GF-D8 (cell line): ENCODE results near the gene IL1RN.

Experiments
- DNase-seq: peaks from one replicate; lab custom pipeline; 2025; lab: John Stamatoyannopoulos, UW

IL1RN gene

GRCh38 chr2:113173542-113174375, 46.4 kb downstream of the IL1RN start, which contains the start of gene PSD4:
PSD4 (plus strand) TSS chr2:113173971; CDS start chr2:113182457, 8,486 bp downstream.
- DNase-seq, result peak; percentile 86

DNA sequence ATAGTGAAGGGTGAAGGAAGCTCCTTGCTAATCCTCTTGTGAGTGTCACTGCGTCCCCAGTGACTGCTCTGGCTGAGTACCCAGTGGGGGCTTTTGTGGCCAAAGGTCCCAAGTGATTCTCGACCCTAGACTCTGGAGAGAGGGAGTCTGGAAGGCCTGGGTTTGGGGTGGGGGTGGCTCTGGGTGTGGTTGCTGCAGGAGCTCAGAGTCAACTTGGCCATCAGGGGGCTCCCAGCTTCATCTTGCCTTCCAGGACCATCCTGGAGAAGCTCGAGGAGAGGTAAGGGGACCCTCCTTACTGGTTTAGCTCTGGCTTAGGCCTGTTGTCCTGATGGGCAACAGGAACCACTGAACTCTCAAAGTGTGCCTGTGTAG, 47.0 kb downstream of the IL1RN start:
- DNase-seq, result no peak

DNA sequence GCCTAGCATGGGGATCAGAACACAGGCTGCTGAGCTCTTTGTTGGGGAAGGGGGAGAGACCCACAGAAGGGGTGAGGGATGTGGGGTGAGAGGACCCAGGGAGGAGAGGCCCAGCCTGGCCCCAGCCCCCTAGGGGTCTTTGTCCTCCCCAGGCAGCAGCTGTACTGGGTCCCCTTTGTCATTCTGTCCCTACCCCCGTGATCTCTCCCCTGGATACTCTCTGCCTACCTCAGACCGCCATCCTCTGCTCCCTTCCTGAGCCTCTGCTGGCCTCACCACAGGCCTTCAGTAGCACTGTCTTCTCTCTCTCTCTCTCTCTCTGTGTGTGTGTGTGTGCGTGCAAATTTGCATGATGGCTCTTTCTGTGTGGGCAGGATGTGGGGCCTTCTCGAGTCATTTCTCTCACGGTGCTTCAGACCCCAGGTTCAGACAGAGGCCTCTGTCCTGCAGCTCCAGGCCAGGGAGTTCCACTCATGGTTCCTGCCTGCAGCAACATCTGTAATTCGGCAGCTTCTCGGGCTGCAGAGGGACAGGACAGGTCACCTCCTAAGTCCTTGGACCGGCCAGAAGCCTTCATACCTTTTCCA, 47.7 kb downstream of the IL1RN start:
- no peak for DNase-seq

- no peak for DNase-seq
Measured at GRCh38 chr2:113175736-113176695, 48.6 kb downstream of the IL1RN start.

GRCh38 chr2:113176696-113177355, 49.4 kb downstream of the IL1RN start:
- no peak for DNase-seq

DNA sequence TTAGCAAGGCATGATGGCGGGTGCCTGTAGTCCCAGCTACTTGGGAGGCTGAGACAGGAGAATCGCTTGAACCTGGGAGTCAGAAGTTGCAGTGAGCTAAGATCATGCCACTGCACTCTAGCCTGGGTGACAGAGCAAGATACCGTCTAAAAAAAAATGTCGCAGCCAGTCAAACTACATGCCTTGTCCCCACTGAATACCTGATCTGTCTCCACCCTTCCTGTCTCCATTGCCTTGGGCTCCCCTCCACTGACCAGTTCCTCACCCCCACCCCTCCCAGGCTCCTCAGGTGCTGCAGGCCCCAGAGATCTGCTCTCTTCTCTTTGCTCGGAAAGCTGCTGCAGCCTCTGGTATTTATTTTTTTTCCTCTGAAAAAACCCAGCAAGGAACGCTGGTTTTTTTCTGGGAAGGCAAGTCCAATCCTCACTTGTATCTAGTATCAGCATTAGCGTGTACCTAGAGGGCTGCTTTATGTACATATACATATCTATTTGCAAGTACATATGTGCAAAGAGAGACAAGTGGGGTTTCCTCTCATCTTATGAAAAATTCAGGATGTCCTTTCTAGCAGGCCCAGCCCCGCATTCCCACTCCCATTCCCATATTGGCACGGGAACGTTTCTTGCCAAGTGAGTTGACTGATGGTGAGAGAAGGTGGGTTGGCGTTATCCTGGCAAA, 50.8 kb downstream of the IL1RN start:
- DNase-seq, result no peak

GRCh38 chr2:113178891-113179290, 51.5 kb downstream of the IL1RN start:
- DNase-seq, result no peak

DNA sequence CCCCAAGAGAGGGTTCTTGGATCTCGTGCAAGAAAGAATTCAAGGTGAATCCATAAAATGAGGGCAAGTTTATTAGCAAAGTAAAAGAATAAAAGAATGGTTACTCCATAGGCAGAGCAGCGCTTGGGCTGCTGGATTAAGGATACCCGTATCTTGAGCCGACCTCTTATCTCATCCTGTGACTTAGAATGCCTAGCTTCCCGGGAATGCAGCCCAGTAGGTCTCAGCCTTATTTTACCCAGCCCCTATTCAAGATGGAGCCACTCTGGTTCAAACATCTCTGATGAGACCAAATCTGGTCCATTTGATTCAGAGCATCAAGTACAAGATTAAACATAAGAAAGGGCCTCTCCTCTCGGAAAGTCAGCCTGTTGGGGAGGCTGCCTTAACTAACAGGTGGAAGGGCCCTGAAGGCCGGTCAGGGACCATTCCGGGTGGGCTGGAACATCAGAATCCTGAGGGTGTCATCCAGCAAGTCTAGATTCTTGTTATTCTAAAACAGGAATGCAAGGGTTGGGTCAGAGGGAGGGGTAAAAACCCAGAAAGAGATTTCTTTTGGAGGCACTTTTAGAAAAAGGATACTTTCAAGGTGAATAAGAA, 52.1 kb downstream of the IL1RN start:
- no peak for DNase-seq

DNA sequence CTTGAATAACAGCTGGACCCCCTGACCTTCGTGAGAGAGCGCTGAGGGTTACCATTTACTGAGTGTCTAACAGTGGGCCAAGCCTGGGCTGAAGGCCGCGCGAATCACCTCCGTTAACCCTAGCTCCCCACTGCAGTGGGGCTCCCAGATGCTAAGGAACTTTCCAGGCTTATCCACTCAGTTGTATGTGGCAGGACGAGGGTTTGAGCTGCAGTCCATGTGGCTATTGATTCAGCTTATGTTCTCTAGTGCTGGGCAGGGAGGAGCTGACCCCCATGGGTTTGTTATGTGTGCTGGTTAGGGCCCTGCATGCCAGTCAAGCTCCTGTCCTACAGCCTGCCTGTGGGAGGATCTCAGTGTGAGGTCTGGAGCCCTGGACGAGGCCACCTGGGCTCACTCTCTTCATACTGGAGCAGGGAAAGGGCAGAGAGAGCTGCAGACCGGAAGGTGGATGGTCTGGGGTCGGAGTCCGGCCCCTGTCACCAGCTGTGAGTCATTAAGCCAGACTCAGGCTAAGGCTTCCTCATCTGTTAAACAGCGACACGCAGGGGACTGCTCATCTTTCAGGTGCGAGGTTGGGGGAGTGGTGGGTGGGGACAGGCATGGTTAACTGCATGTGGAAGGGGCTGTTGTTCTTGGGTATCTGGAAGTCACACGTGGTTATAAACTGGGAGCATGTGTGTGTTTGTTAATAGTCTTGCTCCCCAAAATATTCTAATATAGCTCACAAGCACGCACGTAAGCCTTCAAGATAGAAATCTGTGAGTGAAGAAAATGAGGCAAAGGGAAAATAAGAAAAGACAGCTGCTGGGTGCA, 52.9 kb downstream of the IL1RN start:
- DNase-seq, result no peak

DNA sequence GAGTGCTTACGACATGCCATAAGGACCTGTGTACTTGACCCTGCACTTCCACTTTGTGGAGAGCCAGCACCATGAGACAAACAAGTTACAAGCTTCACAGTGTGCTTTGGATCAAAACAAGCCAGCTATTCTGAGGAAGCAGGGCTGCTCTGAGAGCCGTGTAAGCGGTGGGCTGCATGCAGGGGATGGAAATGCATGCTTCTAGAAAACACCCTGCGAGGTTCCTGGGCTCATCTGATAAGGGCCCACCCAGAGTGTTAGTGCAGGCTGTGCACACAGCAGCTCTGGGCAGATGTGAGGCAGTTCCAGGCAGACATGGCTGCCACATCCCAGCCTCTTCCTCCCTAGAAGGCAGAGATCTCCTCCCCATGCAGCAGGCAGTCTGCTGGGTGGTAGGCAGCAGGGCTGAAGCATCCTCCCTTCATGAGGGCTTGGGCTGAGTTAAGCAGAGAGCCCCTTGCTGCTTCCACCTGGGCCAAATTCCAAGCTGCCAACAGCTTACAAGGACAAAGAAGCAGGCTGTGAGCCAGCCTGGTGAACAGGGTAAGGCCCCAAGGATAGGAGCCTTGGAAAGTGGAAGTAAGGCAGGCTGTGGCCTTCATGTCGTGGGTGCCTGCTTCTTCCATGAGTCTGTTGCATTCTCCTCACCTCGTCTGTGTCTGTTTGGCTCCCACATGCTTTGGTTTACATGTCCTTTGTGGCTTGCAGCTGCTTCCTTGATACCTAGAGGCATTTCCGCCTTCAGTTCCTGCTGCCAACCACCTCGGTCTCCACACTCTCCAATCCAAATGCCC, 54.1 kb downstream of the IL1RN start:
- peak; percentile 61 for DNase-seq

DNA sequence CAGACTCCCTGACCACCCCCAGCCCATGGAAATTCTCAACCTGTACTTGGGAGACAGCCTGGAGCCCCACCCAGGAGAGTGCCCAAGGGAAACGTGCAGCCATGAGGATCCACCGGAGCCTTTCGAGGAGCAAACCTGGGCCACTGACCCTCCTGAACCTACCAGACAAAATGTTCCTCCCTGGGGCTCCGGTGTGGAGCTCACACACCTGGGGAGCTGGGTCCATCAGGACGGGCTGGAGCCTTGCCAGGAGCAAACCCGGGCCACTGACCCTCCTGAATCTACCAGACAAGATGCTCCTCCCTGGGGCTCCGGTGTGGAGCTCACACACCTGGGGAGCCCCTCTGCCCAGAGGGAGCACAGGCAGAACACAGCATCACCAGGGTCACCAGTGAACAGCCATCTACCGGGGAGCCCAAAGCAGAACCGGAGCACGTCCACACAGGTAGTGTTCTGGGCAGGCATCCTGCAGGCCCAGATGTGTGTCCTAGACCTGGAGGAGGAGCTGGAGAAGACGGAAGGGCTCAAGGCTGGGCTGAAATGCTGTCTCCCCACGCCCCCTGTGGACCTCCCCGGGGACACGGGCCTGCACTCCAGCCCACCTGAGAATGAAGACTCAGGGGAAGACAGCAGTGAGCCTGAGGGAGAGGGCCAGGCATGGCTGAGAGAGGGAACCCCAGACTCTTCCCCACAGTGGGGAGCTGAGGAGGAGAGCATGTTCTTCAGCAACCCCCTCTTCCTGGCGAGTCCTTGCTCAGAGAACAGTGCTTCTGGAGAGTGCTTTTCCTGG, 55.3 kb downstream of the IL1RN start:
- no peak for DNase-seq

DNA sequence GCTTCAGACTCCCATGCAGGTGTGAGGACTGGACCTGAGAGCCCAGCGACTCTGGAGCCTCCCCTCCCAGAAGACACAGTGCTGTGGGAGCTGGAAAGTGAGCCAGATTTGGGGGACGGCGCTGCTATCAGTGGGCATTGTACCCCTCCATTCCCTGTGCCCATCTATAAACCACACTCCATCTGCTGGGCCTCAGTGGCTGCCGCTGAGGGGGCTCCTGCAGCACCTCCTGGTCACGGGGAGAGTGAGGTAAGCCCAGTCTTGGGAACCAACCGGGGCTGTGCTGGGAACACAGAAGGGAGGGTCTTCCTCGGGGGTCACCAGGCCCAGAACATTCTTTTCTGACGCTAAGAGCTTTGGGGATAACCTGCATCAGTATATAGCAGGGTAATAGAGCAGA, 55.9 kb downstream of the IL1RN start:
- no peak for DNase-seq
